Ovary (tissue), 9 donors: ENCODE measurements around the gene FAM216B. TPM values are rescaled to one million over a fixed set of nuclear protein-coding genes. Genes with fewer than 3 reads are reported as not detected.

Experiments used
- DNase-seq, 5 donors: peaks; one replicate each; pipeline ENCODE4 v3.0.0-alpha.2; 2019 to 2020
- H3K27ac ChIP-seq, 2 donors: fragments of 200-600 bp; one replicate each; pipeline versions ENCODE4 v1.5.1 to v1.8.0; 2019 to 2022
- H3K27me3 ChIP-seq: fragments of 200-600 bp; one replicate; pipeline ENCODE4 v1.8.0; 2022
- H3K36me3 ChIP-seq: fragments of 200-600 bp; sonication (generic); one replicate; pipeline ENCODE4 v1.5.1; 2019
- H3K4me1 ChIP-seq: one replicate; pipeline ENCODE4 v1.8.1; 2013; ENCODE audit warnings: mild to moderate bottlenecking, moderate library complexity; ENCODE audit not compliant: insufficient read depth
- H3K4me3 ChIP-seq: fragments of 200-600 bp; sonication (generic); one replicate; pipeline ENCODE4 v1.5.1; 2017
- H3K9me3 ChIP-seq, 2 donors: fragments of 200-600 bp in 1 of 2; sonication (generic) in 1 of 2; one replicate each; pipeline versions ENCODE4 v1.5.1 to v1.8.1; 2013 to 2019; ENCODE audit warnings: mild to moderate bottlenecking in 1 of 2, moderate library complexity in 1 of 2
- CTCF ChIP-seq, 3 donors: fragments of 450-650 bp in 2 of 3; fragments of 200-600 bp in 1 of 3; IDR thresholded peaks; one replicate each; pipeline versions ENCODE4 v1.5.1 to v1.8.0; 2016 to 2022; ENCODE audit warnings: antibody characterized with exemption in 3 of 3, mild to moderate bottlenecking in 1 of 3
- EP300 ChIP-seq: sonication (generic); formaldehyde crosslinking; IDR thresholded peaks from one replicate; pipeline ENCODE4 v1.6.1; 2017; ENCODE audit warnings: antibody characterized with exemption
- POLR2A ChIP-seq: fragments of 450-650 bp; IDR thresholded peaks from one replicate; pipeline ENCODE4 v1.6.1; 2017; ENCODE audit warnings: antibody characterized with exemption, mild to moderate bottlenecking, moderate library complexity
- WGBS, 3 donors: extraction: QIAGEN DNeasy Blood & Tissue Kit in 1 of 3; methylation state at CpG; one replicate each; pipeline versions ENCODE4 v1.1.5 to v1.1.7; 2013 to 2017; 5-methylcytosine and 5-hydroxymethylcytosine counted together
- intact Hi-C, 4 donors: fragments of 100-400 bp; cut with DNase I; formaldehyde crosslinking; loops; one replicate each; pipeline versions ENCODE4 v1.11.0 to v1.15.1; 2022 to 2023
- polyA plus RNA-seq, 2 donors: library from polyadenylated mRNA; stranded (reverse); fragments of 200-250 nt in 1 of 2; fragments of 350-450 nt in 1 of 2; fragmentation: Illumina TruSeq in 1 of 2; extraction: RNeasy Lipid Tissue Mini Kit (QIAGEN cat#74804) in 1 of 2; gene quantifications; one replicate each; pipeline ENCODE4 v1.2.3, GENCODE V29; 2013 to 2014
- total RNA-seq, 7 donors: library from RNA; depleted of rRNA in 2 of 7; stranded (reverse); fragments of >200 nt in 2 of 7; fragmentation: NEBNext Ultra II Directional in 3 of 7; extraction: Animal tissue kit (Norgen Biotek cat#: 25700) in 3 of 7; gene quantifications; one replicate each; pipeline versions ENCODE4 v1.1.0 to v1.2.4, GENCODE V29; 2016 to 2023
- donor health status: DM: no; HTN: no; CAD: no; lungs with moderate emphysema.
- donor health status: DM: no; HTN: no; CAD: no.
- donor health status: Bipolar disorder and iron deficiency.
- donor health status: DM: yes; HTN: yes; CAD: no.
- donor health status: DM: no; HTN: no; CAD: no.
- donor health status: DM: yes; HTN: yes; CAD: no.

Gene FAM216B
- total and polyA plus RNA-seq, 9 donors: 0.01 to 32.6 (median 0.79) TPM; not detected in 1

GRCh38 chr13:42821437-42821836 lies 40.1 kb downstream of the FAM216B start:
- intact Hi-C loops: no loop called here
- Histone ChIP-seq H3K9me3 (no peaks in the 10 kb centered on the region), H3K27ac (no peak overlapping the region), H3K4me1 (no peaks in the 10 kb centered on the region), H3K36me3 (no peaks in the 10 kb centered on the region), H3K4me3 (no peak overlapping the region), H3K27me3 (no peaks in the 10 kb centered on the region)
- DNase-seq: no peak
- WGBS, 3 donors: 49 to 52% (median 50%) methylated on average over 1 of the region's 1 CpG
- no peak for TF ChIP-seq CTCF (IDR thresholded peaks at IDR 0.05)
- TF ChIP-seq POLR2A: no peak
- TF ChIP-seq EP300: no peak

GRCh38 chr13:42832341-42833096 lies 51.1 kb downstream of the FAM216B start:
- Histone ChIP-seq H3K4me3 (no peak overlapping the region), H3K36me3 (no peaks in the 10 kb centered on the region), H3K27ac (no peak overlapping the region), H3K27me3 (no peaks in the 10 kb centered on the region), H3K4me1 (peaks cover 2% of the 10 kb centered on the region), H3K9me3 (no peaks in the 10 kb centered on the region)
- WGBS, 3 donors: 26 to 35% (median 33%) methylated on average over 10 of the region's 10 CpGs
- intact Hi-C loops: no loop called here
- TF ChIP-seq POLR2A (no peak), EP300 (no peak), CTCF (IDR thresholded peaks at IDR 0.05) (no peak)
- peak in 4 of 5 donors; percentile 21 to 49 (median 42) for DNase-seq

GRCh38 chr13:42834946-42835345 lies 53.6 kb downstream of the FAM216B start:
- peaks cover 2% of the 10 kb centered on the region for H3K4me1 ChIP-seq
- no peak overlapping the region for H3K27ac ChIP-seq
- no peaks in the 10 kb centered on the region for H3K9me3 ChIP-seq
- no peaks in the 10 kb centered on the region for H3K36me3 ChIP-seq
- no peaks in the 10 kb centered on the region for H3K27me3 ChIP-seq
- TF ChIP-seq EP300 (no peak), CTCF (IDR thresholded peaks at IDR 0.05) (no peak), POLR2A (no peak)
- intact Hi-C loops: no loop called here
- H3K4me3 ChIP-seq: no peak overlapping the region
- no peak for DNase-seq
- WGBS, 3 donors: 88 to 93% (median 89%) methylated on average over 3 of the region's 3 CpGs

GRCh38 chr13:42836930-42837690 lies 55.7 kb downstream of the FAM216B start:
- Histone ChIP-seq H3K9me3 (no peaks in the 10 kb centered on the region), H3K27me3 (no peaks in the 10 kb centered on the region), H3K4me3 (no peak overlapping the region), H3K36me3 (no peaks in the 10 kb centered on the region), H3K4me1 (peaks cover 2% of the 10 kb centered on the region), H3K27ac (no peak overlapping the region)
- peak in 1 of 5 donors; percentile 18 for DNase-seq
- TF ChIP-seq CTCF (IDR thresholded peaks at IDR 0.05): no peak
- TF ChIP-seq POLR2A: no peak
- no peak for TF ChIP-seq EP300
- intact Hi-C loops: no loop called here
- 38% methylated on average over 10 of the region's 10 CpGs for WGBS, 3 donors

Other genes starting within 250 kb of the FAM216B start
- gene TNFSF11, start 207.4 kb upstream of the FAM216B start, total RNA-seq: not detected
- gene TNFSF11, start 207.4 kb upstream of the FAM216B start, polyA plus RNA-seq: under 1 TPM in 1 of 2 donors, not detected in 1; 0.13 TPM
- gene EPSTI1, start 210.7 kb downstream of the FAM216B start, total RNA-seq: 10 to 100 TPM in 2 of 7 donors, 1 to 10 TPM in 5; 1.5 to 11.9 (median 5.4) TPM
- 10 to 100 TPM in 1 of 2 donors, 1 to 10 TPM in 1; 5.0 to 20.8 TPM for gene EPSTI1, start 210.7 kb downstream of the FAM216B start, polyA plus RNA-seq
- 1 to 10 TPM in 5 of 7 donors, under 1 TPM in 2; 0.23 to 6.2 (median 2.9) TPM for gene DNAJC15, start 242.0 kb downstream of the FAM216B start, total RNA-seq
- 1 to 10 TPM; 2.2 to 4.6 TPM for gene DNAJC15, start 242.0 kb downstream of the FAM216B start, polyA plus RNA-seq